NCI-H146 treated with DMSO at 0.1 percent for 48 hours (cell line): Measurements from ENCODE around the gene COX11.

Experiments used
- DNase-seq: peaks from one replicate; lab custom pipeline; 2025; ENCODE audit not compliant: unreplicated experiment; lab: John Stamatoyannopoulos, UW

COX11 gene

DNA sequence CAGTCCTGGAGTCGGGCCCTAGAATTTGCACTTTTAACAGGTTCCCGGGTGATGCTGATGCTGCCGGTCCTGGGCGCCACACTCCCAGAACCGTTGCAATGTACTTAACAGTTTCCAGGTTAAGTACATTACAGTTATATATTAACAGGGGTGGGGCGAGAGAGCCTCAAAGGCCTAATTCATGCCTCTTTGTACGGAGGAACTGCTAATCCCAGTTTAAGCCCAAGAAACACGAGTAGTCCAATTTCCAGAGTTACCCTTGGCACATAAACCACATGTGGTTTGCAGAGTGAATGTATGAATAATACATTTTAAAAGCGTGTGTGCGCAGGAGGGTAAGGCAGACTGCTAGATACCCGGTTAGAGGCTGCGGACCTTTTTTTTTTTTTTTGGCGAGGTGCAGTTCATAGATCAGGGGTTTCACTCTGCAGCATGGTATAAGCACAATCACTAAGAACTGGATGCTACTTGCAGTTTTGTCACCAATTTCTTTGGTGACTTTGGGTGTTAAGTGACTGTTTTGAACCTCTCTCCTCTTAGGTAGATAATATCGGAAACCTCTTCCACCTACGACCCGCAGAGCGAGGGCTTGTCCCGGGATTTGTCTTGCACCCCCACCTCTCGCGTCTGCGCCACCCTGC lies 713 bp downstream of the COX11 start:
- peak; percentile 39 for DNase-seq

DNA sequence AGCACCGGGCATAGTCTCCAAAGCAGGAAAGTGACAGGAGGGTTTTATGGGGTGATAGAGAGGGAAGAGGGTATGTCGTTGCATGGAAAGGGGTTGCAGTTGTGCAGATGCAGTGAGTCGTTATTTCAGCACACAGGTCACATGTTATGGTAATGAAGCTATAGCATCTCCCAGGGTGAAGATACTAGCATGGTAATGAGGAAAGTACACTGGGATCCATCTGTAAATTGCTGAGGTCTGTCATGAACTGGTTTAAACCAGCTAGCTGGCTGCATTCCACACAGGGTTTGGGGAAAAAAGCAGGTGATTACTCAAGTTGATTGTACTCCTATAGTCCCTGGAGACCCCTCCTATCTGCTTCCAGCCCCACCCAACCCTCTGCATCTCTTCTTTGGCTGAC lies 11.7 kb downstream of the COX11 start:
- no peak for DNase-seq

DNA sequence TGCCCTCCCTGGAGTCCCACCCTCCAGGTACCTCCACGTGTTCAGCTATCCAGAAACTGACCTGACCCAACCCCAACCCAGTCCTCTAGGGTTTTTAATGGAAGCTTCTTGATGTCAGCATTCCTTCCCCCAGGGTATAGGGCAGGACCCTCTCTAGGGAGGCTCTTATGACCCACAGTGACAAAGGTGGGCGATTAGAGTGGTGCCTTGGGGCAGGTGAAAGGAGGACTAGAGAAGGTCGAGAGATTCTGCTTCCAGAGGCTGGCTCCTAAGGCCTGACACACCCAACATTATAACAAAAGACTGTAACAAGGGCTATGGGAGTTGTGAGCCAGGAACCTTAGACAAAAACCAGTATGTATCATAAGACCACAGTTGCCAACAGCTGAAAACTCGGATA lies 17.2 kb downstream of the COX11 start:
- DNase-seq: no peak

- no peak for DNase-seq
These were observed 18.3 kb downstream of the COX11 start for GRCh38 chr17:54950116-54950515.

DNA sequence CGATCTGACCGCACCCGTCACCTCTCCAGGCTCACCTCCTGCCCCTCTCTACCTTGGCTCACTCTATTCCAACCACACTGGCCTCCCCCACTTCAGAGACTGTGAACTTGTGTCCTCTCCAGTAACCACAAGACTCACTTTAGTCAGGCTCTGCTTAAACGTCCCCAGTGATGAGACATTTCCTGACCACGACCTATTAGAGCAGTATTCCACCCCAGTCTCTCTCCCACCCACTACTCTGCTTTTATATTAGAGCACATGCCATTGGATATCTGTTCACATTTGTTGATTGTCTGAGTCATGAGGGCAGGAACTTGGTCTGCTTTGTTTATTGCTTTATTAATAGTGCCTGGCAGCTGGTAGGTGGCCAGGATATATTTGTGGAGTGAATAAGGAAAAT lies 20.1 kb downstream of the COX11 start:
- no peak for DNase-seq

GRCh38 chr17:54947396-54947795 lies 21.1 kb downstream of the COX11 start:
- DNase-seq: no peak

DNA sequence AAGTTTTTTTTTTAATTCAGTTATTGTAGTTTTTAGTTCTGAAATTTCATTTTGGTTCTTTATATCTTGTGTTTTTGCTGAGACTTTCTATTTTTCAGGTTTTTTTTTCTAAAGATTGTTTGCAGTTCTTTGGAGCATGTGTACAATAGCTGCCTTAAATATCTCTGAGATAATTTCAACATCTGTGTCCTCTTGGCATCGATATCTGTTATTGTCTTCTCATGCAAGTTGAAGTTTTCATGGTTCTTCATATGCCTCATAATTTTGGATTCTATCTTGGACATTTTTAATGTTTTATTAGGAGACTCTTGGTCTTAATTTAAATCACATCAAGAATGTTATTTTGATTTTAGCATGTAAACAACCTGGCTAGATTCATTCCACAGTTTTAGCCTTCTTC lies 22.8 kb downstream of the COX11 start:
- DNase-seq: no peak

GRCh38 chr17:54945231-54945630 lies 23.2 kb downstream of the COX11 start:
- DNase-seq: no peak

DNA sequence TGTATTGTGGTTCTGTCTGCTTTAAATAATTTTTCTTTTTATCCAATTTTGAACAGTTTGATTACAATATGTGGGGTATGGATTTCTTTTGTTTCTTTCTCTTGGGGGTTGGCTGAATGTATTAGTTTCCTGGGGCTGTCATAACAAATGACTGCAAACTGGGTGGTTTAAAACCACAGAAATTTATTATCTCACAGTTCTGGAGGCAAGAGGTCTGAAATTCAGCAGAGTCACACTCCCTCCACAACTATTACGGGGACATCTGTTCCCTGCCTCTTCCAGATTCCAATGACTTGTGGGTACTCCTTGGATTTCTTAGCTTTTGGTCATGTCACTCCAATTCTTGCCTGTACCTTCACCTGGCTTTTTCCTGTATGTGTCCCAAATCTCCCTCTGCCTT lies 23.7 kb downstream of the COX11 start:
- no peak for DNase-seq

GRCh38 chr17:54941285-54941684 lies 27.2 kb downstream of the COX11 start:
- no peak for DNase-seq

DNA sequence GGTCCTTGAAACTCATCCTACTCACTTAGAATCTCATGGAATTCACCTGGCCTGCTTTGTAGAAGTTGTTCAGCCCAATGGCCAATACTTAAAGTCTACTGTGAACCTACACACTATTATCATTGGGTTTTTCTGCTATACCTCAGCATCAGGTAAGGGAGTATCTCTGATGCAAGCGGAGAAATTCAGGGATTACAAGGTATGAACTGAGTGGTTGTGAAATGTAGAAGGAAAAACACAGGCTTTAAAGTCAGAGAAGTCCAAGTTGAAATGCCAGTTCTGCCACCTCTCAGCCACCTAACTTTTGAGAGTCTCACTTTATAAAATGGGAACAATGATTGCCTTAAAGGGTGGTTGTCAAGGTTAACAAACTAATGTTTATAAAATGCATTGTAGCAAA lies 31.0 kb downstream of the COX11 start:
- DNase-seq: no peak

GRCh38 chr17:54937018-54937417 lies 31.4 kb downstream of the COX11 start:
- no peak for DNase-seq

- no peak for DNase-seq
These were observed 33.0 kb downstream of the COX11 start for GRCh38 chr17:54935471-54935870.

DNA sequence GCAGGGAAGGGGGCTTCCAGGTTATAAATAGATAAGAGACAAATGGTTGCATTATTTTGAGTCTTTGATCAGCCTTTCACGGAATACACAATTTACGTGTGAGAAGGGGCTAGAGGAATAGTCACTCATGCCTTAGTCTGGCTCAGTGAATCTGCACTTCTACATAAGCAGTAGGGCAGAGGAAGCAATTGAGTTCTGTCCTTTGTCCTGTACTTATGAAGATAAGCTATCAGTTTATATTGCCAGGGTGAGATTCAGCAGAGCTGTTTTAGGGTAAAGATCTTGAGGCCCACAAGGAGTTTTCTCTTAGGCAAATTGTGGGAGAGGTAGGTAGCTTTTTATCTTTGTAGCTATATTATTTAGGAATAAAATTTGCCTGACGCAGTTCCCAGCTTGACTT lies 34.5 kb downstream of the COX11 start:
- no peak for DNase-seq

GRCh38 chr17:54932711-54933110 lies 35.7 kb downstream of the COX11 start:
- no peak for DNase-seq

DNA sequence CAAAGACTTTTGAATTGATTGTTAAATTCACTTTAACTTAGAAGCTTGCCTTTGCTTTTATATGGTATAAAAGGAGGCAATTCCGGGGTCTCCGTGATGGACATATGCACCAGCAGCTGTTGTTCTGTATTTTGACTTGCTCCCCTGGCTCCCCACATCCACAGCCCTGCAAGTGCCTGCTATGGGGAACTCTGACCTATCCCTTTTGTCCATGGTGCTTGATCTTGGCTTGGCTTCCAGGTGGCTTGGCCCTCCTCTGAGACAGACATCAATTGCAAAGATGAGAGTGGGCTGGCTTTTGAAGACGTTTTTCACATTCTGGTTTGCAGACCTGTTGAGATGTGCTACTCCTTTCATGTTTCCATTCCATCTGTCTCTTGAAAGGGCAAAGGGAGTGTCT lies 40.9 kb downstream of the COX11 start:
- no peak for DNase-seq

- no peak for DNase-seq
These were observed 44.0 kb downstream of the COX11 start for GRCh38 chr17:54924405-54924804.

DNA sequence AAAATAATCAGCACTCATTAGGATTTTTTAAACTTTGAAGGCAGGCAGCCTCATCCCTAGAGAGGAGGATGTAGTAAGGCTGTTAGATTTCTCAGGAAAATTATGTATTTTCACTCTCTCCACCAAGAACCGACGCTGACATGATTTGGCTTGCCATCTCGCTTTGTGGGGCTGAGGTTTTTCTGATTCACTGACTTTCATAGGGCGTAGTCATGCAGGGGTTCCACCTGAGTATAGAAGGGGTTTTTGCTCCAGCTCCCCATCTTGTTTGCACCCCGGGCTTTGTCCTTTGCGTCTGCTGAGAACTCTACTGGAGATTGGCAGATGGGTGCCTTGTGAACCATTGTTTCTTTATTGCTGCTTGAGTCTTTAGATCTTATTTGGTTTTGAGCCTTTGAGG lies 47.6 kb downstream of the COX11 start:
- no peak for DNase-seq

DNA sequence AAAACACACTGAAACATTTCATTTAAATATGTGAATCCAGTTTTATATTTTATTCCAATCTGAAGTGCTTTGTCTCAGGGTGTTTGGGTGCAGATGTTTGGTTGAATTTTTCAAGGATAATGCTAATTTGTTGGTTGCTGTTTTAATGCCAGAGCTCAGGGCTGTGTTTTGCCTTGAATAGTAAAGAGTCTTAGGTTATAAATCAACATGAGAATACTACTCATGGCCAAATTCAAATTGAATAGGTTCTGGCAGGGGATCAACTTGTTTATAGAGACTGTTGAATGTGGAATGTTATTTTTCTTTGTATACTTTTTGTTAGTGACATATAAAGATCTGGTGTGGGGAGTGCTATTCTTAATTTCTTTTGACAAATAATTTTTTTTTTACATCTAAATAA lies 49.0 kb downstream of the COX11 start:
- DNase-seq: no peak

GRCh38 chr17:54916721-54917120 lies 51.7 kb downstream of the COX11 start:
- no peak for DNase-seq
